Activated T-helper 1 cell treated with Interleukin-2 at 50 U/mL for 16 hours (primary cell): ENCODE results near the gene WAPL.

Experiments
- DNase-seq: peaks from one replicate; pipeline ENCODE4 v3.0.0-alpha.2; 2020; ENCODE audit warnings: low read depth

WAPL gene

DNA sequence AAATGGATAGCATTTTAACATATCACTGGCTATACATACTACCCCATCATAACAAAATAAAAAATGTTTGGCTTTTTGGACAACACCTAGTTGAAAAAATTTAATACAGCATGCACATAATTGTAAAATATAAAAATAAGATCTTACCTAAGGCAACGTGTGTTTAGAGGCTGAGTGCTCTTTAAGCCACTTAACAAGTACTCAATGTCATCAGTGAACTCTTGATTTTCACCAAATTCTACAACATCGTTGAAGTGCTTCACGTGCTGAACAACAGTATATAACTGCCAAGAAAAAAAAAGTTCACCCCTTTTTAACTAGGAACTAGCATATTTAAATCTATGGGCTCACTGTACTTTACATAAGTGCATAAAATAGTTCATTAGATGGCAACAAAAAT is 49.5 kb downstream of the WAPL start:
- DNase-seq, result no peak

DNA sequence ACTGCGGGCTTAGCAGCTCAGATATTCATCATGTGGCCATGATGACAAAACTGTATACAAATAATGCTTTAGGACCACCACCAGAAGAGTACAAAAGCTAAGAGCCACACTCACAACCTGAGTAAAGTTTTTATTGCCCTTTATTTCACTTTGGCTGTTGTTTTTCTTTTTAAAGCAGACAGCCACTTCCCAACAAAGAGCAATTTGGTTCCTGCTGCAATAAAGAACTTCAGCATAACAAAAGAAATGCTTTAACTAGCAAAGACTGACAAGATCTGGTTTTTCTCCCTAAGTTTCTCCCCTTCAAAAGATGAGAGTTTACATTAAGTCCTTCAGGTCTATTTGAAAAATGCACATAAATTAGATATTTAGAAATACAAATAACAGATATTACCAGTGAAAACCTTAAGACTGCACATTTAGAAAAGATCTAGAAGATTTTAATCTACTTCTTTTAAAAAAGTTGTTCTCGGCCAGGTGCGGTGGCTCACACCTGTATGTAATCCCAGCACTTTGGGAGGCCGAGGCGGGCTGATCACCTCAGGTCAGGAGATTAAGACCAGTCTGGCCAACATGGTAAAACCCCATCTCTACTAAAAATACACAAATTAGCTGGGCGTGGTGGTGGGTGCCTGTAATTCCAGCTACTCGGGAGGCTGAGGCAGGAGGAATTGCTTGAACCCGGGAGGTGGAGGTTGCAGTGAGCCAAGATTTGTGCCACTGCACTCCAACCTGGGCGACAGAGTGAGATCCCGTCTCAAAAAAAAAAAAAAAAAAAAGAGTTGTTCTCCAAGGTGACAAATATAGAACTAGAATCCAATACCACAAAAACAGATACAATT is 59.4 kb downstream of the WAPL start:
- no peak for DNase-seq

DNA sequence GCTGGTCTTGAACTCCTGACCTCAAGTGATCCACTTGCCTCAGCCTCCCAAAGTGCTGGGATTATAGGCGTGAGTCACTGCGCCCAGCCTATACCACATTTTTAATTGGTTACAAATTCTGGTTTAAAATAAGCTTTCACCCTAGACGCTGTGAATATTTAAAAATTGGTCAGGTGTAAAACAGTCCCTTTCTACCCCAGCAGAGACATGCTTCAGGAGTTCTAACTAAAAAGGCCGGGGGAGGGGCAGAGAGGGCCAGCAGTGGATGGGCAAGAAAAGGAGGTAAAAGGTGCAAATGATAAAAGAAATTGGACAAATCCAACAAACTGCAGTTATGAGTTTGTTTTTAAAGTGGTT is 70.0 kb downstream of the WAPL start:
- DNase-seq, result no peak

GRCh38 chr10:86450806-86451603 is 70.6 kb downstream of the WAPL start:
- no peak for DNase-seq

GRCh38 chr10:86449926-86450558 is 71.5 kb downstream of the WAPL start:
- no peak for DNase-seq

- no peak for DNase-seq
Measured at GRCh38 chr10:86447432-86447831, 74.2 kb downstream of the WAPL start.

GRCh38 chr10:86446987-86447386 is 74.6 kb downstream of the WAPL start:
- no peak for DNase-seq

- no peak for DNase-seq
Measured at GRCh38 chr10:86446440-86446839, 75.2 kb downstream of the WAPL start.

DNA sequence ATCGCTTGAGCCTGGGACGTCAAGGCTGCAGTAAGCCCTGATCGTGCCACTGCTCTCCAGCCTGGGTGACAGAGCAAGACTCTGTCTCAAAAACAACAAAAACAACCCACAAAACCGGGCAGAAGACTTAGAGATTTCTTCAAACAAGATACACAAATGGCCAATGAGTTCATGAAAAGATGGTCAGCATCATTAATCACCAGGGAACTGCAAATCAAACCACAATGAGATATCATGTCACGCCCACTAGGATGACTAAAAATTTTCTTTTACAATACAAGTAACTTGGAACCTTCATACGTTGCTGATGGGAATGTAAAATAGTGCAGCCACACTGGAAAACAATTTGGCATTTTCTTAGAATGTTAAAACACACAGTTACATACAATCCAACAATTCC is 77.7 kb downstream of the WAPL start:
- DNase-seq, result no peak

GRCh38 chr10:86443069-86443468 is 78.5 kb downstream of the WAPL start:
- no peak for DNase-seq

DNA sequence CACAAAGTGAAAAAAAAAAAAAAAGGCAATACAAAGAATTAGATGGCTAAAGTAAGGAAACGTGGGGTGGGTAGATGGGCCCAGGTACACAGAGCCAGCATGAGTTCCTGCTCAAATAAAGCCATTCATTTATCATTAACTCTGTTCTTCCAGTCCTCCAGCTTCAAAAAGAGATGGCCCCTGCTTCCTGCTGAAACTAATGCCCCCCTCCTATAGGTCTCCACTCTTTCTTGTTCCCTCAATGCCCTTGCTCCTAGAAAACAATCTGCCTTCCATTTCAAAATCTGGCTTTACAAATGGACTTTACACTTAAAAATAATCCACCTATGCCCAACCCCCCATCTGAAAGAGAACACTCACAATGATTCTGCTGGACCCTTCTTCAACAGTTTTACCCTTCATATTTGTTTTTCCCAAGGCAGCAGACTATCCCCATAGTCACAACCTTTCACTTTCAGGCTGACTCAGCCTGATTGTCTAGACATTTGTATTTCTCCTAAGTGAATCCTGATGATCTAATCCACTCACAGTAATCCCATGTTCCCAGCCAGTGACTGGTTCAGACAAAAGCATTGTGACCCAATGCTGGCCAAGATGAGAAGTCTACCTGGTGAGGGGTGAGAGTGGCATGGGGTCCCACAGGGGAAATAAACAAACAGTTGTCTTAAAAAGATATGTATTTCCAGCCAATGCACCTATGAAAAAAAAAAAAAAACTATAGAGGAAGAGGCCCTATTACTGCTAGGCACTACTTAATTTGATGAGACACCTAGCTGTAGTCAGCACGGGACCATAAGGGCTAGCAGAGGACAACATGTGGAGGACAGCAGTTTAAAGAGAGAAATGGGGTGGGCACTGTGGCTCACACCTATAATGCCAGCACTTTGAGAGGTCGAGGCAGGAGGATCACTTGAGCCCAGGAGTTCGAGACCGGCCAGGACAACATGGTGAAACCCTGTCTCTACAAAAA is 80.4 kb downstream of the WAPL start:
- no peak for DNase-seq

GRCh38 chr10:86439544-86439943 is 82.0 kb downstream of the WAPL start:
- no peak for DNase-seq

GRCh38 chr10:86438091-86438749 is 83.4 kb downstream of the WAPL start:
- DNase-seq, result no peak

- no peak for DNase-seq
Measured at GRCh38 chr10:86437447-86437846, 84.1 kb downstream of the WAPL start.

- DNase-seq, result no peak
Measured at GRCh38 chr10:86436963-86437362, 84.6 kb downstream of the WAPL start.

DNA sequence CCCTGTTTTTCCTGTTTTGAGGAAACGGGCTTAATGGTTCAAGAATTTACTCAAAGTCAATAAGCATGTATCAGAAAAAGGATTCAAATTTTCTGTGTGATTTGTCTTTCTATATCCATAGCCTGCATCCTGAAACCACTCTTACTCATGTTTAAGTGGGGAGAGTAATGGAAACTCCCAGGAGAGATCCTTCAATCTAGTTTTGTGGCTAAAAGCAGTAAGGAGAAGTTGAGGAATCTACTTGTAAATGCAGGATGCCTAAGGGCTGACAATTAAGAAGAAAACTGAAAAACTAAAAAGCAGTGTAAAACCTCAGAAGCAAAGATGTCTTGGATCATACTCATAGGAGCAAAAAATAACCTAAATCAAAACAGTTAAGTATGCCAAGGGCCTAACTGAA is 86.9 kb downstream of the WAPL start:
- DNase-seq, result no peak

GRCh38 chr10:86423739-86424138 is 97.9 kb downstream of the WAPL start:
- DNase-seq, result no peak

DNA sequence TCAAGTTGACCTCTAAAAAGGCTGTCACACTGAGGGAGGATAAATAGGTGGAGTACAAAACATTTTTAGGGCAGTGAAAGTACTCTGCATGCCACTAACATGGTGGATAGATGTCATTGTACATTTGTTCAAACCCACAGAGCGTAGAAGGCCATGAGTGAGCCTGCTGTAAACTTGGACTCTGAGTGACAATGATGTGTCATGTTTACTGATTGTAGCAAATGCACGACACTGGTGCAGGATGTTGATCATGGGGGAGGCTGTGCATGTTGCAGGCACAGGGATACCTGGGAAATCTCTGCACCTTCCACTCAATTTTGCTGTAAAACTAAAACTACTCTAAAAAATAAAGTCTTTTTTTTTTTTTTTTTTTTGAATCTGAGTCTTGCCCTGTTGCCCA is 102.5 kb downstream of the WAPL start:
- DNase-seq, result no peak

DNA sequence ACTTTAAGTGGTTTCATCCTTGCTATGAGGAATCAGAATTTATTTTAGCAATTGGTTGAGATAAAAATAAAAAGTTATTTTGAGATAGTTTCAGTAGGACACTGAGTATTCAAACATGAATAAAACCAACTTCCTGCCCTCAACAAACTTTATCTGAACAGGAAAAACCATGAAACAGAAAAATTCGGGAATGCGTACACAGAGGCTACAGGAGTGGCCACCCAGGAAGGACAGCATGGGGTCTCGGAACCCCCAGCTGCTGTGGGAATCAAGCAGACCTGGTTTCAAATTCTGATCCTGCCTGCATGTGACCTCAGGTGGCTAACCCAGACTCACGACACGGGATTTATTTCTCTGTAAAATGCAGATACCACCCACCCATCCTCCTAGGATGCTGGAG is 106.0 kb downstream of the WAPL start:
- DNase-seq, result no peak

- DNase-seq, result no peak
Measured at GRCh38 chr10:86415116-86415515, 106.5 kb downstream of the WAPL start.

- DNase-seq, result no peak
Measured at GRCh38 chr10:86413046-86413728, 108.4 kb downstream of the WAPL start.
